H1 (cell line): ENCODE results near the gene BCAM.

Experiments used
- BACH1 ChIP-seq: IDR thresholded peaks from 2 replicates; pipeline ENCODE4 v1.6.1; 2012; ENCODE audit warnings: low read length, improper control_type of control experiment
- EGR1 ChIP-seq: IDR thresholded peaks from 2 replicates; pipeline ENCODE4 v1.6.1; 2011; ENCODE audit warnings: low read depth, low read length, borderline replicate concordance
- EP300 ChIP-seq, 2 experiments: IDR thresholded peaks; 1 replicate in 1 of 2; 2 replicates in 1 of 2; pipeline ENCODE4 v1.6.1; 2011 to 2012; ENCODE audit warnings: low read depth in 2 of 2, low read length in 2 of 2, mild to moderate bottlenecking in 2 of 2, borderline replicate concordance in 1 of 2, inconsistent platforms in 1 of 2, moderate library complexity in 1 of 2
- GABPA ChIP-seq: IDR thresholded peaks from 2 replicates; pipeline ENCODE4 v1.6.1; 2011; ENCODE audit warnings: mild to moderate bottlenecking, low read length, moderate library complexity, borderline replicate concordance; ENCODE audit not compliant: insufficient read depth
- POLR2A ChIP-seq, 2 experiments: IDR thresholded peaks; 1 replicate in 1 of 2; 2 replicates in 1 of 2; pipeline ENCODE4 v1.6.1; 2011; ENCODE audit warnings: low read depth in 2 of 2, low read length in 2 of 2, mild to moderate bottlenecking in 2 of 2; ENCODE audit errors: control extremely low read depth in 1 of 2
- SIN3A ChIP-seq, 2 experiments: IDR thresholded peaks in 1 of 2; conservative IDR thresholded peaks in 1 of 2; 2 replicates each; pipeline ENCODE4 v1.6.1; 2011 to 2012; ENCODE audit warnings: low read length in 2 of 2, improper control_type of control experiment in 1 of 2, low read depth in 1 of 2, mild to moderate bottlenecking in 1 of 2
- TCF12 ChIP-seq: IDR thresholded peaks from 2 replicates; pipeline ENCODE4 v1.6.1; 2011; ENCODE audit warnings: low read depth, mild to moderate bottlenecking, low read length
- TF ChIP-seq, protein P1 (sequence below), 3 experiments: IDR thresholded peaks; 1 replicate in 2 of 3; 2 replicates in 1 of 3; pipeline versions ENCODE4 v1.5.1 to v1.6.1; 2011; ENCODE audit warnings: low read length in 3 of 3, mild to moderate bottlenecking in 3 of 3, inconsistent platforms in 2 of 3, low read depth in 1 of 3, moderate library complexity in 1 of 3; ENCODE audit not compliant: insufficient read depth in 1 of 3; ENCODE audit errors: control extremely low read depth in 1 of 3

DNA sequence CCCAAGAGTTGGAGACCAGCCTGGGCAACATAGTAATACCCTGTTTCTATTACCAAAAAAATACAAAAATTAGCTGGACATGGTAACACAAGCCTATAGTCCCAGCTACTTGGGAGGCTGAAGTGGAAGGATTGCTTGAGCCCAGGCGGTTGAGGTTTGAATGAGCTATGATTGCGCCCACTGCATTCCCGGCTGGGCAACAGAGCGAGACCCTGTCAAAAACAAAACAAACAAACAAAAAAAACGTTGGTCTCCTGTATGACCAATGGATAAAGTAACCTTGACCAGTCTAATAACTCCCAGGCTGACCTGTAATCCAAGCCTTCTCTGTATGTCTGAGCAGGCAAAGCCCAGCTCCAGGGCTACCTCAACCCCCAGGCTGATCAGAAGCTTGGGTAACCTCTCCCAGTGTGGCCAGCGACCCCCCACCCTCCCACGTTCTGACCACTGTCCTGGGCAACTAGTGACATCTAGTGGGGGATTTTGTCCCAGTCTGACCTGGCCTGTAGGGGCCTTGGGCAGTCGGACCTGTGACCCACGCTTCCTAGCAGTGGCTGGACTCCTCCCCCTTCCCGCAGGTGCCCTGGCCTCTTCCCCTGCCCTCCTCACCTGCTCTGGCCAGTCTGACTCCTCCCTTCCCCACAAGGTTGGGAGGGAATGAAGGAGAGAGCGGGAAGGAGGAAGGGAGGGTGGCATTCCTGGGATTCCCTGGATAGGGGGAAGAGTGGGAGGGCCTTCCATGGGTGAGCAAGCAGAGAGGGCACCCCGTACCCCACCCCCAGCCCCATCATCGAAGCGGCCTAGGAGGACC is 1.0 kb upstream of the BCAM start:
- TF ChIP-seq POLR2A (IDR thresholded peaks at IDR 0.05; ENCODE audit: control extremely low read depth in 1 of 2, low read depth in 2 of 2, low read length in 2 of 2): no peak; a peak in 1 of 3 replicates
- TF ChIP-seq SIN3A (conservative IDR thresholded peaks at IDR 0.05 in 1 of 2, IDR thresholded peaks at IDR 0.05 in 1 of 2; ENCODE audit: low read depth in 1 of 2, low read length in 2 of 2): no peak
- TF ChIP-seq EGR1: no peak
- TF ChIP-seq GABPA: no peak
- TF ChIP-seq TCF12: peak; percentile 64; the same call in 1 of the 2 replicates
- TF ChIP-seq, protein P1, sequence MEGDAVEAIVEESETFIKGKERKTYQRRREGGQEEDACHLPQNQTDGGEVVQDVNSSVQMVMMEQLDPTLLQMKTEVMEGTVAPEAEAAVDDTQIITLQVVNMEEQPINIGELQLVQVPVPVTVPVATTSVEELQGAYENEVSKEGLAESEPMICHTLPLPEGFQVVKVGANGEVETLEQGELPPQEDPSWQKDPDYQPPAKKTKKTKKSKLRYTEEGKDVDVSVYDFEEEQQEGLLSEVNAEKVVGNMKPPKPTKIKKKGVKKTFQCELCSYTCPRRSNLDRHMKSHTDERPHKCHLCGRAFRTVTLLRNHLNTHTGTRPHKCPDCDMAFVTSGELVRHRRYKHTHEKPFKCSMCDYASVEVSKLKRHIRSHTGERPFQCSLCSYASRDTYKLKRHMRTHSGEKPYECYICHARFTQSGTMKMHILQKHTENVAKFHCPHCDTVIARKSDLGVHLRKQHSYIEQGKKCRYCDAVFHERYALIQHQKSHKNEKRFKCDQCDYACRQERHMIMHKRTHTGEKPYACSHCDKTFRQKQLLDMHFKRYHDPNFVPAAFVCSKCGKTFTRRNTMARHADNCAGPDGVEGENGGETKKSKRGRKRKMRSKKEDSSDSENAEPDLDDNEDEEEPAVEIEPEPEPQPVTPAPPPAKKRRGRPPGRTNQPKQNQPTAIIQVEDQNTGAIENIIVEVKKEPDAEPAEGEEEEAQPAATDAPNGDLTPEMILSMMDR (IDR thresholded peaks at IDR 0.05; ENCODE audit: control extremely low read depth in 1 of 3, insufficient read depth in 1 of 3, low read depth in 1 of 3, low read length in 3 of 3): peak; percentile 68 to 90 (median 84)
- TF ChIP-seq EP300 (IDR thresholded peaks at IDR 0.05; ENCODE audit: borderline replicate concordance in 1 of 2, low read depth in 2 of 2, low read length in 2 of 2): peak in 1 of 2 experiments; percentile 44; a peak in 1 of 3 replicates
- peak; percentile 41; the same call in 1 of the 2 replicates for TF ChIP-seq BACH1
